H1 (cell line): ENCODE measurements around the gene CFAP221. TPM values are rescaled to one million over a fixed set of nuclear protein-coding genes. Genes with fewer than 3 reads are reported as not detected.

Experiments
- CTCF ChIA-PET: fragments of 300-600 bp; sonication (Branson Sonifier 250); formaldehyde crosslinking; loops from one replicate; lab custom pipeline; 2021; ENCODE audit not compliant: partially characterized antibody; lab: Charles Lee
- POLR2A ChIA-PET: fragments of 300-600 bp; sonication (Branson Sonifier 250); formaldehyde crosslinking; loops from one replicate; lab custom pipeline; 2021; ENCODE audit warnings: inconsistent platforms; ENCODE audit not compliant: partially characterized antibody; lab: Charles Lee
- DNase-seq, 2 experiments: peaks; one replicate each; pipeline versions ENCODE4 v3.0.0 to v3.0.0-alpha.2; 2010 to 2022; ENCODE audit warnings: low spot score in 2 of 2, low read depth in 1 of 2, mixed read lengths in 1 of 2
- FAIRE-seq: peaks from 2 replicates; lab custom pipeline; 2011; peaks lifted over from hg19 to GRCh38; lab: Jason Lieb, UNC
- H2AFZ ChIP-seq: 2 replicates; pipeline ENCODE4 v1.8.1; 2012; ENCODE audit warnings: low read length, inconsistent platforms
- H2AK5ac ChIP-seq: 2 replicates; pipeline ENCODE4 v1.6.1; 2013; ENCODE audit warnings: low read depth, low read length
- H2BK120ac ChIP-seq: replicated peaks from 2 replicates; pipeline ENCODE3; 2013; ENCODE audit warnings: low read depth, low read length, inconsistent platforms
- H2BK12ac ChIP-seq: 2 replicates; pipeline ENCODE4 v1.6.1; 2013; ENCODE audit warnings: low read depth, low read length
- H2BK15ac ChIP-seq: 2 replicates; pipeline ENCODE4 v1.6.1; 2013; ENCODE audit warnings: low read length
- H2BK20ac ChIP-seq: 2 replicates; pipeline ENCODE4 v1.6.1; 2013; ENCODE audit warnings: low read length
- H2BK5ac ChIP-seq: 2 replicates; pipeline ENCODE4 v1.6.1; 2013; ENCODE audit warnings: low read depth, low read length
- H3K14ac ChIP-seq: 2 replicates; pipeline ENCODE4 v1.6.1; 2013; ENCODE audit warnings: inconsistent platforms; ENCODE audit not compliant: insufficient read length
- H3K18ac ChIP-seq: 2 replicates; pipeline ENCODE4 v1.6.1; 2013; ENCODE audit warnings: low read length; ENCODE audit errors: extremely low read depth
- H3K23ac ChIP-seq: 2 replicates; pipeline ENCODE4 v1.6.1; 2013; ENCODE audit warnings: inconsistent platforms; ENCODE audit not compliant: insufficient read length
- H3K23me2 ChIP-seq: 2 replicates; pipeline ENCODE4 v1.6.1; 2013; ENCODE audit warnings: low read depth, low read length
- H3K27ac ChIP-seq: 2 replicates; pipeline ENCODE4 v1.6.1; 2011; ENCODE audit warnings: low read depth, low read length, inconsistent platforms
- H3K27me3 ChIP-seq, 4 experiments: replicated peaks in 1 of 4; 1 replicate in 1 of 4; 2 replicates in 3 of 4; pipeline versions ENCODE4 v1.6.1 to v1.8.1; 2011 to 2013; ENCODE audit warnings: low read length in 3 of 4, mild to moderate bottlenecking in 3 of 4, inconsistent platforms in 2 of 4, mixed read lengths in 2 of 4, moderate library complexity in 1 of 4; ENCODE audit not compliant: control insufficient read depth in 3 of 4, insufficient read depth in 3 of 4; ENCODE audit errors: extremely low read depth in 1 of 4
- H3K36me3 ChIP-seq, 4 experiments: 2 replicates each; pipeline versions ENCODE4 v1.6.1 to v1.8.1; 2011 to 2013; ENCODE audit warnings: mild to moderate bottlenecking in 4 of 4, low read length in 3 of 4, moderate library complexity in 2 of 4, control low read depth in 1 of 4, inconsistent platforms in 1 of 4; ENCODE audit not compliant: insufficient read depth in 4 of 4, control insufficient read depth in 2 of 4
- H3K4ac ChIP-seq: replicated peaks from 2 replicates; pipeline ENCODE3; 2013; ENCODE audit warnings: low read length, low read depth, mixed read lengths, inconsistent platforms; ENCODE audit not compliant: insufficient read length
- H3K4me1 ChIP-seq, 4 experiments: replicated peaks in 1 of 4; 1 replicate in 1 of 4; 2 replicates in 3 of 4; pipeline versions ENCODE4 v1.6.1 to v1.8.1; 2011 to 2013; ENCODE audit warnings: low read length in 3 of 4, inconsistent platforms in 2 of 4, mixed read lengths in 1 of 4; ENCODE audit not compliant: insufficient read depth in 4 of 4, control insufficient read depth in 3 of 4
- H3K4me2 ChIP-seq, 2 experiments: 2 replicates each; pipeline versions ENCODE4 v1.6.1 to v1.8.1; 2011 to 2013; ENCODE audit warnings: low read depth in 2 of 2, low read length in 2 of 2, control low read depth in 1 of 2, inconsistent platforms in 1 of 2, mild to moderate bottlenecking in 1 of 2; ENCODE audit not compliant: insufficient read depth in 1 of 2
- H3K4me3 ChIP-seq, 4 experiments: fragments of 200-600, 300-600 bp in 1 of 4; sonication (generic), shearing (Covaris generic), sonication (Bioruptor Twin) in 1 of 4; 2 replicates each; pipeline versions ENCODE4 v1.5.1 to v1.8.1; 2011 to 2016; ENCODE audit warnings: low read length in 4 of 4, low read depth in 3 of 4, control low read depth in 2 of 4, inconsistent platforms in 2 of 4, mild to moderate bottlenecking in 2 of 4, mixed read lengths in 1 of 4, moderate library complexity in 1 of 4; ENCODE audit not compliant: insufficient read depth in 2 of 4; ENCODE audit errors: extremely low read depth in 1 of 4
- H3K56ac ChIP-seq: replicated peaks from 2 replicates; pipeline ENCODE3; 2013; ENCODE audit warnings: low read depth, mild to moderate bottlenecking, mixed read lengths, low read length, inconsistent platforms; ENCODE audit not compliant: insufficient read length
- H3K79me1 ChIP-seq: 2 replicates; pipeline ENCODE4 v1.6.1; 2013; ENCODE audit warnings: low read depth, low read length, control low read depth
- H3K79me2 ChIP-seq, 2 experiments: 2 replicates each; pipeline versions ENCODE4 v1.6.1 to v1.8.1; 2012 to 2013; ENCODE audit warnings: low read length in 2 of 2, mild to moderate bottlenecking in 2 of 2, inconsistent platforms in 1 of 2; ENCODE audit not compliant: insufficient read depth in 2 of 2, control insufficient read depth in 1 of 2
- H3K9ac ChIP-seq, 4 experiments: replicated peaks in 1 of 4; 1 replicate in 1 of 4; 2 replicates in 3 of 4; pipeline versions ENCODE4 v1.6.1 to v1.8.1; 2011 to 2013; ENCODE audit warnings: low read depth in 3 of 4, low read length in 3 of 4, control low read depth in 2 of 4, mild to moderate bottlenecking in 2 of 4, moderate library complexity in 2 of 4, inconsistent platforms in 1 of 4; ENCODE audit errors: extremely low read depth in 1 of 4
- H3K9me3 ChIP-seq, 2 experiments: 2 replicates each; pipeline versions ENCODE4 v1.6.1 to v1.8.1; 2012 to 2013; ENCODE audit warnings: mild to moderate bottlenecking in 2 of 2, moderate library complexity in 2 of 2, control low read depth in 1 of 2, inconsistent platforms in 1 of 2, low read depth in 1 of 2, low read length in 1 of 2, mixed read lengths in 1 of 2; ENCODE audit not compliant: insufficient read depth in 2 of 2
- H4K20me1 ChIP-seq, 2 experiments: replicated peaks in 1 of 2; 2 replicates each; pipeline versions ENCODE3 to v1.8.1; 2011 to 2013; ENCODE audit warnings: inconsistent platforms in 2 of 2, low read length in 2 of 2, mild to moderate bottlenecking in 1 of 2; ENCODE audit not compliant: insufficient read depth in 2 of 2, control insufficient read depth in 1 of 2
- H4K5ac ChIP-seq: 2 replicates; pipeline ENCODE4 v1.6.1; 2013; ENCODE audit warnings: low read length, low read depth, mixed read lengths, inconsistent platforms; ENCODE audit not compliant: insufficient read length
- H4K8ac ChIP-seq: 2 replicates; pipeline ENCODE4 v1.8.0; 2013; ENCODE audit warnings: mild to moderate bottlenecking, moderate library complexity, low read length, inconsistent platforms; ENCODE audit not compliant: insufficient read depth; ENCODE audit errors: extremely low read depth
- H4K91ac ChIP-seq: replicated peaks from 2 replicates; pipeline ENCODE3; 2013; ENCODE audit warnings: low read length, mixed read lengths, inconsistent platforms; ENCODE audit not compliant: insufficient read length
- KDM1A ChIP-seq: fragments of 200-600, 300-600 bp; sonication (generic); IDR thresholded peaks from 2 replicates; pipeline ENCODE4 v1.7.1; 2016; ENCODE audit warnings: mild to moderate bottlenecking, low read length, borderline replicate concordance
- RFX5 ChIP-seq: IDR thresholded peaks from 2 replicates; pipeline ENCODE4 v1.6.1; 2011; ENCODE audit warnings: low read depth, low read length, improper control_type of control experiment, borderline replicate concordance
- SAP30 ChIP-seq: fragments of 300-600 bp; sonication (generic); IDR thresholded peaks from 2 replicates; pipeline ENCODE4 v1.7.1; 2012; ENCODE audit warnings: low read length, moderate library complexity, mild to moderate bottlenecking, inconsistent platforms; ENCODE audit not compliant: insufficient read depth, insufficient replicate concordance
- WGBS, 2 experiments: shearing (Covaris generic) in 1 of 2; methylation state at CpG; one replicate each; pipeline versions ENCODE4 v1.1.6 to v1.1.7; 2013 to 2015; ENCODE audit warnings: low lambda C conversion rate in 2 of 2, mixed read lengths in 2 of 2, inconsistent platforms in 1 of 2, low coverage in 1 of 2, missing lambda C conversion rate in 1 of 2; ENCODE audit not compliant: insufficient replicate concordance in 2 of 2, insufficient coverage in 1 of 2, insufficient read length in 1 of 2; ENCODE audit errors: extremely low coverage in 1 of 2, missing lambda C conversion rate in 1 of 2; 5-methylcytosine and 5-hydroxymethylcytosine counted together
- polyA plus RNA-seq, 7 experiments: library from polyadenylated mRNA; depleted of rRNA in 3 of 7; stranded (reverse) in 5 of 7; unstranded in 2 of 7; fragments of >200 nt in 5 of 7; fragments of 200-250 nt in 2 of 7; gene quantifications; 1 replicate in 5 of 7; 2 replicates in 1 of 7; 4 replicates in 1 of 7; pipeline versions ENCODE4 v1.2.1 to v1.2.3, GENCODE V29; 2011 to 2013; ENCODE audit warnings: missing spikeins in 2 of 7, mixed read lengths in 2 of 7
- total RNA-seq: library from RNA; stranded (reverse); fragmentation: NEBNext Ultra II Directional; extraction: Animal tissue kit (Norgen Biotek cat#: 25700); gene quantifications from 2 replicates; pipeline ENCODE4 v1.2.1, GENCODE V29; 2021

CFAP221 gene
- total and polyA plus RNA-seq, 2 of the 8 experiments (the other 6 are each of a cell fraction or from before 2014, with no cell fraction given), result 0.14 to 0.71 TPM

DNA sequence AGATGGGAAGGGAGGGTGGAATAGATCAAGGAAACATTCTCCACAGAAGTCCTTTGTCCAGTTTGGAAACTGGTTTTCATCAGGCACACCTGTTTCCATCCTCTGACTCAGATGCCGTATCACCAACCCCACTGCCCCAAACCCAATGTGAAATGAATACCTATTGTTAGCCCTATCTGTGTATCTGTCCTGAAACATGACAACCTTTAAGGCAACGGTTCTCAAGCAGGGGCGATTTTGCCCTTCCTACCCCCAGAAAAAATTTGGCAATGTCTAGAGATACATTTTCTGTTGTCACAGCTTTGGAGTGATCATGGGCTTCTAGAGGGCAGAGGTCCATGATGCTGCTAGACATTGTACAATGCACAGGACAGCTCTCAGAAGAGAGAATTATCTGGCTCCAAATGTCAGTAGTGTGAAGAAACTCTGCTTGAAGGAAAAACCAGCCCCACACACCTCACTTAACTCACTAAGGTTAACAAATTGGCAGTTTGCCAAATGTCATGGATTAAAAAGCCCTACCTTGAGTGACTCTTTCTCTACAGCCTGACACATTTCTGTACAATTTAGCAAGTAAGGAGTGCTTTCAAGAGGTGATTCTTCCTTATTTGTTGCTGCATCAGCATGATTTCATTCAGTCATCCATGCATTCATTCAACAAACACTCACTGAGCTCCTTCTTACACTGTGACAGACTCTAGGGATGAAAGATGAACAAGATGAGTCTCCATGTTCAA lies 23.4 kb upstream of the CFAP221 start:
- Histone ChIP-seq H4K20me1 (no peaks in the 10 kb centered on the region), H3K23ac (no peak overlapping the region), H3K36me3 (no peaks in the 10 kb centered on the region), H3K18ac (no peak overlapping the region), H2BK12ac (no peak overlapping the region), H3K4ac (no peak overlapping the region), H2BK120ac (no peak overlapping the region), H2BK5ac (no peak overlapping the region), H3K79me2 (no peaks in the 10 kb centered on the region), H3K56ac (no peak overlapping the region), H2BK15ac (no peak overlapping the region), H2AK5ac (no peak overlapping the region), H3K23me2 (peaks cover 9% of the 10 kb centered on the region; the same call in 1 of the 2 replicates), H3K4me2 (no peak overlapping the region), H3K4me3 (no peak overlapping the region), H3K14ac (no peak overlapping the region), H4K8ac (no peak overlapping the region), H4K91ac (no peak overlapping the region), H3K4me1 (peaks cover 0 to 3% (median 0%) of the 10 kb centered on the region in 4 experiments; a peak in 2 of 7 replicates), H3K79me1 (no peaks in the 10 kb centered on the region), H3K9ac (no peak overlapping the region), H3K9me3 (no peaks in the 10 kb centered on the region), H2AFZ (no peak overlapping the region), H3K27me3 (peaks cover 17 to 36% (median 34%) of the 10 kb centered on the region in 4 experiments), H2BK20ac (no peak overlapping the region), H3K27ac (no peak overlapping the region), H4K5ac (no peak overlapping the region)
- no peak for TF ChIP-seq KDM1A
- TF ChIP-seq RFX5, result no peak
- no peak for TF ChIP-seq SAP30
- no peak for FAIRE-seq
- POLR2A ChIA-PET, result no interaction called here
- CTCF ChIA-PET, result no interaction called here
- no peak for DNase-seq
- 93% methylated on average over 3 of the region's 3 CpGs; no CpG with 5 or more reads in 1 of the 2 experiments for WGBS, 2 experiments
